Stimulated activated CD4-positive, alpha-beta T cell treated with anti-CD3 and anti-CD28 coated beads, Interleukin-1b, Interleukin-23, amount 100 ng/mL, for 24 hours (primary cell): ENCODE measurements around the gene CEP162.
A peak's percentile ranks its signal among the peaks of the same experiment; 100 is the strongest.
"Not testable (repeated sequence)": the region's sequence is repeated elsewhere in the genome, so short reads cannot be mapped to it uniquely, and the experiment has no call there.

Experiments used
- DNase-seq, 4 experiments: peaks; one replicate each; pipeline ENCODE4 v3.0.0-alpha.2; 2020; ENCODE audit warnings: low read depth in 4 of 4, low spot score in 1 of 4

The CEP162 gene, protein sequence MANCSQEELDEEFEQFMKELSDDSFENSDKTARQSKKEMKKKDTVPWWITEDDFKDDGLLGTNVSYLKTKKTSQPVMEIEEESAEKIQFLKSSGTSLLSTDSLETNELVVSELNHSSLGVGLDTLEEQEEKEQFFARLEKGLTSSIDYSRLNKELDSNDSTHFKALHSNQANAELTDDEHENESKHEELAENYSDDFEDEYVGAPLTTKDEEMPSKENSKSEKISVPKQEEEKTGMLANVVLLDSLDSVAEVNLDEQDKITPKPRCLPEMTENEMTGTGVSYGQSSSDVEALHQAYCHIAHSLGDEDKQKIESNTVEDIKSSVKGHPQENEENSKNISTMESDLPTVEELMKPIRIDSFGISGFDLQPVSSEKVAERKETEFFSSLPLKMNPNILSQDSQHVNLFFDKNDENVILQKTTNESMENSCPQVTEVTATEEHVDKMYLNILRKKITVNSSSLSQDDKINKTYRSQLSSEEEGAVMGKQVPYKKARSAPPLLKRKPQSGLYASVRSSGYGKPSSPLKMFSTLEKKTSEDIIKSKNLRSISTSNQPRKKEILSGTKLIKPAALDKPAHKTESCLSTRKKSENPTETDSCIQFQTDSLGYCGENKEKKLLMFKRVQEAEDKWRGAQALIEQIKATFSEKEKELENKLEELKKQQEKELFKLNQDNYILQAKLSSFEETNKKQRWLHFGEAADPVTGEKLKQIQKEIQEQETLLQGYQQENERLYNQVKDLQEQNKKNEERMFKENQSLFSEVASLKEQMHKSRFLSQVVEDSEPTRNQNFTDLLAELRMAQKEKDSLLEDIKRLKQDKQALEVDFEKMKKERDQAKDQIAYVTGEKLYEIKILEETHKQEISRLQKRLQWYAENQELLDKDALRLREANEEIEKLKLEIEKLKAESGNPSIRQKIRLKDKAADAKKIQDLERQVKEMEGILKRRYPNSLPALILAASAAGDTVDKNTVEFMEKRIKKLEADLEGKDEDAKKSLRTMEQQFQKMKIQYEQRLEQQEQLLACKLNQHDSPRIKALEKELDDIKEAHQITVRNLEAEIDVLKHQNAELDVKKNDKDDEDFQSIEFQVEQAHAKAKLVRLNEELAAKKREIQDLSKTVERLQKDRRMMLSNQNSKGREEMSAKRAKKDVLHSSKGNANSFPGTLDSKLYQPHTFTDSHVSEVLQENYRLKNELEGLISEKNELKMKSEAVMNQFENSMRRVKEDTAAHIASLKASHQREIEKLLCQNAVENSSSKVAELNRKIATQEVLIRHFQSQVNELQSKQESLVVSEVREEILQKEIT (N-terminal part only)

DNA sequence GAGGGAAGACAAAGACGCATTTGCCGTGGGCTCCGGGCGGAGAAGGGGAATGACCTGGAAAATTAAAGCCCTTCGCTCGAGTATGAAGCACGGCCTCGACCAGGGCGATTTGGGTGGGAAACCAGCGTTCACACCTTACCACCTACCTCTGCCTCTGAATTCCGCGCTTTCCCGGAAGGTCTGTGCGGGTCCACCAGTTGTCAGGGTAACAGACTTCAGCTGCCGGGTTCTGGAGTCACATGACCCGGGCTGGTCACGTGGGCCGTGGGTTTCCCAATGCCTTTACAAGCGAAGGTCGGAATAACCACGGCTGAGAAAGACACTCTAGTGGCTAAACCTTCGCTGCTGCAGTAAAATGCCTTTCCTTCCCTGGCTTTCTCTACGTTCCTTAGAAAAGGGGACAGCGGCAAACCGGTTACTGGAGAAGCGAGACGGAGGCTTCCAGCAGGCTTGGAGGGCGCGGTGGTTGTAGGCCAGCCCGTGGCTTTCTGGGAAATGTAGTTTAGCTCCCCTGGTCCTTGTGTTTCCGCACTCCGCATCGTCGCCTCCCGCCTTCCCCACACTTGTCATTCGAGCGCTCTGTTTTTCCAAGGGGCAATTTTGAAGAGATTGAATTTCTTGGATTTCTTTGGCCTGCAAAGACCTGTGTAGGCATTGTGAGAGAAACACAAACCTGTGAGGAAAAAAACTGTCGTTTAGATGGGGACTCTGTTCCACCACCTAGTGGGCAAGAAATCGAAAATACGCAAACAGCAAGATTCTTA is at the start of gene CEP162:
CEP162 (minus strand) TSS at position 210 of the 764 bp plus-strand sequence. CDS start 1,250 bp downstream, outside the sequence.
- peak; percentile 64 to 77 (median 77) for DNase-seq

DNA sequence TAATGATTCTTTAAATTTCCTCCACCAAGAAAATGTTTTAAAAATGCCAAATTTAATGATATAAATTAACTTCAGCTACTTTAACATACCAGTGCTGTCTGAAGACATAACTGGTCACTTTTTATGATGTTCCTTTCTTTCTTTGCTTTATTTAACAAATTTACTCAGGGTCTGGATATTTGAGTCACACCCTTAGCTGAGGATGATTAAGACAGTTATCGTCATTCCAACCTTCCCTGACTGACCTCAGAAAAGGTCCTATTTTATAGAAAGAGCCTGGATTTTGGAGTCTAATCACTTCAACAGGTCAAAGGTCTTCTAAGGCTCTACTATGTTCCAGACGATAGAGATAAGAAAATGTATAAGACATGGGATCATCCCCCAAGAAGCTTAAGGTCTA is 47.4 kb upstream of the CEP162 start:
- no peak for DNase-seq

GRCh38 chr6:84273048-84273809 is 45.8 kb upstream of the CEP162 start:
- DNase-seq = no peak

DNA sequence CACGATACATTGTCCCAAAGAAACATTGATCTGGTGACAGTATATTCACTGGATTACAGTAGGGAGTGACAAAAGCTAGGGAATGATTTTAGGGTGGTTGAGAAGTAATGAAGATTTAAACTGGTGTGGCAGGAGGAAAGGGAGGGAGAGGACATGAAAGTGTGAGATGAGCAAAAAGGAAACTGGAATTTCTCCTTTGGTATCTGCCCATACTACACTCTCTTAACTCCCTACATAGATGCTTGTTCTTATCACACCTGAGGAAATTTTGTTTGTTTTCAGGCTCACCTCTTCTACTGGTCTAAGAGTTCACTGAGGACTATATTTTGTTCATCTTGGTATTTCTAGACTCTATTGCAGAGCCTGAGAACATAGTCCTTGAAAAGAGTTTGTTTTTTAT is 44.9 kb upstream of the CEP162 start:
- no peak for DNase-seq

DNA sequence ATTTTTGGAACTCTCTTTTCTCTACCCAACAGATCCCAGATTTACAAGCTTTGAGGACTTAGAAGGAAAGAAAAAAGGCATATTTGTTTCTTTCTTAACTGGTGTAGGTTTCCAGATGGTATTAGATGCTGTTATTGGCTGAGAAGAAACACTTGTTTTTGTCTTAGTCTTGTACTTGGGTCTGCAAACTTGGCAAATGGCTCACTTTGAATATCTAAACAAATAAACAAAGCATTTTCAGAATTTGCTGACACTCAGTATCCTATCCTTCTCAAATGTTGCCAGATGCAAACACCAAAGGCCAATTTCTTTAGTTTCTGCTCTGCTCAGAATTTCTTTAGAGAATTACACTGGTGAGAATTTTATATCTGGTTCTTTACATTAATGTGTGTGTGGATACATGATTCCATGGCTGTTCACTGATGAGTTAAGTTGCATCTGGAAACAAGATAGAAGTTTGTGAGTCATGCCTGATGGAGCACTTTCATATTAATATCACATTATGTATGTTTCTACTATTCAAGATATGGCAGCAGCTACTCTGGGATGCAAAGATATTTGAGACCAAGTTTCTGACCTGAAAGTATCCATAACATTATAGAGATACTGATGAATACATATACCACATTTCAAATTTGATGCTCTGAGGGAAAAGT is 43.7 kb upstream of the CEP162 start:
- no peak for DNase-seq

DNA sequence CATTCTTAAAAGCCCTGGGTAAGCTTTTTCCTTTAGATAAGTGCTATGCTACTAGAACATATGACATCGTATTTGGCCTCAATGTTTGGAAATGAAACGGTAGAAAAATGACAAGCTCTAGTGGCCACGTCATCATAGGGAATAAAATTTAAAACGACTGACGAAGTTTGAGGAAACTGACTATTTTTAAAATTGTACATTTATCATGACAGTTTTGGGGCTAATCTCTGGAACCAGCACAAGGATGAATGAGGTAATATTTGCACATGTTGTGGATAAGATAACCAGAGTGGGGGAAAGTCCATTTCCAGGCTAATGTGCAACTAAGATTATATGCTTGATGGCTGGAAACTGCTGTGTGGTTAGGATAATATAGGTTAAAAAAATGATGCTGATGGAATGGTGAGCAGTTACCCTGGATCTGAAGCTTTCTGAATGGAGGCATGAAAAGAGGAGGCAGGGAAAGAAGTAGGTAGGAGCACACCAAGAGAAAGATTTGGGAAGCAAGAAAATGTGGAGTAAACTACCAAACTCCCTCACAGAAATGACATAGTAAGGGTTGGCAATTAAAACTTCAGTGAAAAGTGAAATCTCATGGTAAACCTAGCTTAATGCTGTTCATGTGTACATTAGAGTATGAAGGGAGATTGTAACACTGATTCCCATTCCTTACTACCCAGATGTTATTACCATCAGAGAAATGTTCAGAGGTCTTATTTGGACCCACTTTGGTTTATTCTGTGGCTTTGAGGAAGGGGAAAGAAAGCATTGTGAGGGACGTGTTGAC is 42.7 kb upstream of the CEP162 start:
- DNase-seq = no peak

DNA sequence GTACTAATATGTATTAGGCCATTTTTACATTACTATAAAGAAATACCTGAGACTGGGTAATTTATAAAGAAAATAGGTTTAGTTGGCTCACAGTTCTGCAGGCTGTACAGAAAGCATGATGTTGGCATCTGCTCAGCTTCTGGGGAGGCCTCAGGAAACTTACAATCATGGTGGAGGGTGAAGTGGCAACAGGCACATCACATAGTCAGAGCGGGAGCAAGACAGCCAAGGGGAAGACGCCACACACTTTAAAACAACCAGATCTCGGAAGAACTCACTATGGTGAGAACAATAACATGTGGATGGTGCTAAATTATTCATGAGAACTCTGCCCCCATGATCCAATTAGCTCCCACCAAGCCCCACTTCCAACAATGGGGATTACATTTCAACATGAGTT is 41.3 kb upstream of the CEP162 start:
- DNase-seq = no peak

DNA sequence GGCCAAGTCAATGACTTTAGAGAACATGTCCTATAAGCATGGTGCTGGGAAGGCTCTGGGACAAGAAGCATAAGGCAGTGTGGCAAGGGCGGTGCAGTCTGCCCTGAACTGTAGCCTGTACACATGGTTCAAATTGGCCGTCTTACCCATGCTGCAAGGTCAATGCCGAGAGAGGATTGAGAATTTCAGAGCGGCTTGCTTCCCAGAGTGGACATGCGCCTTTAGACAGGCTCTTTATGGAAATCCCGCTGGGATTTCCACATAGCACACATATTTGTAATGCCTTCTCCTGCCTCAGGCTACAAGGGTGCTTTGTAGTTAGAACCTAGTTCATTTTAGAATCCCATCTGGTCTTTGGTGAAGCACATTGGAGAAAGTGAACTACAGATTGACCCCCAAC is 36.1 kb upstream of the CEP162 start:
- no peak for DNase-seq

- no peak for DNase-seq
Observed at GRCh38 chr6:84260926-84261325, 33.5 kb upstream of the CEP162 start.

GRCh38 chr6:84260196-84260595 is 32.8 kb upstream of the CEP162 start:
- DNase-seq = no peak

- DNase-seq = no peak
Observed at GRCh38 chr6:84258866-84259265, 31.4 kb upstream of the CEP162 start.

GRCh38 chr6:84258268-84258667 is 30.8 kb upstream of the CEP162 start:
- no peak for DNase-seq

- DNase-seq = no peak
Observed at GRCh38 chr6:84255641-84256040, 28.2 kb upstream of the CEP162 start.

DNA sequence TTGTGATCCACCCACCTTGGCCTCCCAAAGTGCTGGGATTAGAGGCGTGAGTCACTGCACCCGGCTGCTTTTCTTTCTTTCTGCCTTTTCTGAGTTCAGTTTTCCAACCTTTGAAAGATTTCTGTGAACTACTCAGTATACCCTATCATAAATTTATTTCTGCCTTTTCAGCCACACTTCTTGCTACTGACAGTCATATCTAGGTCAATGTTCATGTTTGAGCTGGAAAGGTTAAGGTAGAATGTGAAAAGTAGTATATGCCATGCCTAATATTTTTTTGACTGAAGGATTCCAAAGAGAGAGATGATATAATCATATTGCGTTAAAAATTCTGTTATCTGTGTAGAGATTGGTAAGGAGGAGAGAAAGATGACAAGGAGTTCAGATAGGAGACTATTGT is 25.9 kb upstream of the CEP162 start:
- DNase-seq = no peak

DNA sequence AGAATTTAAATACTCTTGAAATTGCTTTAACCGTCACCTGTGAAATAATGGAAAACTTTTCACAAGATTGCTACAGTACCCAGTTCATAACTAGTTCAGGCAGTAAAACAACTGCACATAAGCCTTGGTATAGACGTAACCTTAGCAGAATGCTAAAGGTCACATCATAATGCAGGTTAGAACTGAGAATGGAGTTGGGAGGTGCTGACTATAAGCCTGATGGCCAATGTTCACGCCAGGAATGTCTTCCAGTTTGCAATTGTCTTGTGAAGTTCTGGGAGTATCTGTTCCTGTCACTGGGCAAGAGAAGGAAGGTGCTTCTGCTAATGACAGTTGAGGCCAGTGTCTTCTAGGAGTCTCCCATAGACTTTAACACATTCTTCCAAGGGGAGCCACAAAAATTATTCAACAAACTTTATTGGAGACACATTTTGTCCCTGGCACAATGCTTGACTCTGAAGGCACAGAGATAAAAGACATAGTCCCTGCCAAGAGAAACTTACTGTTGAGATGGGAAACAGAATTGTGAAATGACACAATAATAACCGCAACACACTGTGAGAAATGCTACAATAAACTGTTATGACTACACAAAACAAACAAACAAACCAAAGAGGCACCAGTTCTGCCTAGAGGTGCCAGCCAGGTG is 24.6 kb upstream of the CEP162 start:
- DNase-seq = no peak

DNA sequence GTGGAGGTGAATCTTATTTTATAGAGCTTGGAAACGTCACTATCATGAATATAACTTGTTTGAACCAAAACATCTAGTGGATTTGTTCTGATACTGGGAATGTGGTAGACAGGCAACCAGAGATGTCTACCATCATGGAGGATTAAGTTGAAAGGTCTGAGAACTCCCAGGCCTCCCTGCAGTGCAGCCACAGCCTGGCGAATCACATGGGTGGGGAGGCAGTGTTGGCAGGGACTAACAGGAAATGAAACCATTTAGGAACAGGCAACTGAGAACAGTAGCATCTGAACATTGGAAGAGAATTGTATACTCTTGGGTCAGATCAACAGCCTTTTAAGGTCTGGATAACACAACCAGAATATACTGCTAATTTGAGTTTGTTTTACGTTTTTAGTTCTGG is 22.3 kb upstream of the CEP162 start:
- no peak for DNase-seq

- not testable (repeated sequence) for DNase-seq
Observed at GRCh38 chr6:84244416-84245081, 17.1 kb upstream of the CEP162 start.
